H9 (cell line): ENCODE data around the gene LRFN2. TPM values are rescaled to one million over a fixed set of nuclear protein-coding genes. Genes with fewer than 3 reads are reported as not detected.

Source experiments
- DNase-seq: peaks from one replicate; pipeline ENCODE4 v3.0.0-alpha.2; 2017
- H2AFZ ChIP-seq: one replicate; pipeline ENCODE4 v1.6.1; 2013; ENCODE audit warnings: mild to moderate bottlenecking, low read length, control low read depth, moderate library complexity
- H2AK5ac ChIP-seq: 2 replicates; pipeline ENCODE4 v1.6.1; 2013; ENCODE audit warnings: low read length, control low read depth, mixed read lengths; ENCODE audit not compliant: insufficient read length
- H2BK120ac ChIP-seq: one replicate; pipeline ENCODE4 v1.6.1; 2013; ENCODE audit warnings: low read depth, mild to moderate bottlenecking, low read length, control low read depth, inconsistent platforms; ENCODE audit not compliant: poor library complexity, severe bottlenecking
- H2BK12ac ChIP-seq: 2 replicates; pipeline ENCODE4 v1.6.1; 2013; ENCODE audit warnings: low read length, control low read depth, mixed read lengths, low read depth; ENCODE audit not compliant: insufficient read length
- H2BK15ac ChIP-seq: 2 replicates; pipeline ENCODE4 v1.6.1; 2013; ENCODE audit warnings: low read depth, low read length, control low read depth
- H2BK20ac ChIP-seq: one replicate; pipeline ENCODE4 v1.6.1; 2013; ENCODE audit warnings: low read depth, mild to moderate bottlenecking, low read length, control low read depth, inconsistent platforms; ENCODE audit not compliant: poor library complexity, severe bottlenecking
- H2BK5ac ChIP-seq: 2 replicates; pipeline ENCODE4 v1.6.1; 2013; ENCODE audit warnings: low read length, control low read depth, mixed read lengths; ENCODE audit not compliant: insufficient read length
- H3K14ac ChIP-seq: 2 replicates; pipeline ENCODE4 v1.6.1; 2013; ENCODE audit warnings: low read length, control low read depth; ENCODE audit not compliant: insufficient read depth
- H3K18ac ChIP-seq: 2 replicates; pipeline ENCODE4 v1.6.1; 2013; ENCODE audit warnings: low read depth, mild to moderate bottlenecking, mixed read lengths, low read length, control low read depth; ENCODE audit not compliant: insufficient read length
- H3K23ac ChIP-seq: 2 replicates; pipeline ENCODE4 v1.6.1; 2013; ENCODE audit warnings: low read length, control low read depth, mixed read lengths, low read depth; ENCODE audit not compliant: insufficient read length
- H3K23me2 ChIP-seq: 2 replicates; pipeline ENCODE4 v1.6.1; 2013; ENCODE audit warnings: low read depth, mild to moderate bottlenecking, mixed read lengths, low read length, control low read depth; ENCODE audit not compliant: insufficient read length, poor library complexity, severe bottlenecking
- H3K27ac ChIP-seq: 2 replicates; pipeline ENCODE4 v1.5.1; 2013; ENCODE audit warnings: low read length, control low read depth, mixed read lengths, low read depth; ENCODE audit not compliant: insufficient read length
- H3K27me3 ChIP-seq: 2 replicates; pipeline ENCODE4 v1.6.1; 2013; ENCODE audit warnings: low read length, control low read depth, inconsistent platforms; ENCODE audit not compliant: insufficient read depth
- H3K4ac ChIP-seq: 2 replicates; pipeline ENCODE4 v1.6.1; 2013; ENCODE audit warnings: low read depth, mild to moderate bottlenecking, control low read depth, inconsistent platforms, low read length, moderate library complexity
- H3K4me1 ChIP-seq: 2 replicates; pipeline ENCODE4 v1.6.1; 2013; ENCODE audit warnings: low read length, control low read depth, inconsistent platforms; ENCODE audit not compliant: insufficient read depth
- H3K4me2 ChIP-seq: 2 replicates; pipeline ENCODE4 v1.6.1; 2013; ENCODE audit warnings: low read length, control low read depth, mixed read lengths; ENCODE audit not compliant: insufficient read length, insufficient read depth
- H3K56ac ChIP-seq: 2 replicates; pipeline ENCODE4 v1.6.1; 2013; ENCODE audit warnings: low read depth, mild to moderate bottlenecking, mixed read lengths, low read length, control low read depth; ENCODE audit not compliant: insufficient read length
- H3K79me1 ChIP-seq: 2 replicates; pipeline ENCODE4 v1.6.1; 2013; ENCODE audit warnings: low read depth, mild to moderate bottlenecking, moderate library complexity, low read length, control low read depth, inconsistent platforms; ENCODE audit not compliant: insufficient read depth, poor library complexity, severe bottlenecking
- H3K79me2 ChIP-seq: 2 replicates; pipeline ENCODE4 v1.6.1; 2013; ENCODE audit warnings: low read length, control low read depth, inconsistent platforms; ENCODE audit not compliant: insufficient read depth
- H3K9ac ChIP-seq: 2 replicates; pipeline ENCODE4 v1.6.1; 2013; ENCODE audit warnings: low read length, control low read depth, mixed read lengths; ENCODE audit not compliant: insufficient read length; ENCODE audit errors: extremely low read depth
- H3K9me3 ChIP-seq: one replicate; pipeline ENCODE4 v1.6.1; 2013; ENCODE audit warnings: low read depth, low read length, inconsistent platforms; ENCODE audit not compliant: control insufficient read depth
- H3T11ph ChIP-seq: one replicate; pipeline ENCODE4 v1.6.1; 2013; ENCODE audit warnings: mild to moderate bottlenecking, low read length, control low read depth, inconsistent platforms
- H4K20me1 ChIP-seq: one replicate; pipeline ENCODE4 v1.6.1; 2013; ENCODE audit not compliant: control insufficient read depth, insufficient read length, insufficient read depth
- H4K5ac ChIP-seq: 2 replicates; pipeline ENCODE4 v1.6.1; 2013; ENCODE audit warnings: low read depth, mild to moderate bottlenecking, mixed read lengths, low read length, control low read depth; ENCODE audit not compliant: insufficient read length
- H4K8ac ChIP-seq: replicated peaks from 2 replicates; pipeline ENCODE4 v1.6.1; 2013; ENCODE audit warnings: low read length, control low read depth, mixed read lengths, low read depth; ENCODE audit not compliant: insufficient read length
- H4K91ac ChIP-seq: 2 replicates; pipeline ENCODE4 v1.6.1; 2013; ENCODE audit warnings: low read depth, mild to moderate bottlenecking, moderate library complexity, mixed read lengths, low read length, control low read depth; ENCODE audit not compliant: insufficient read length
- H3K27ac Mint-ChIP-seq, 3 experiments: 2 replicates in 2 of 3; 3 replicates in 1 of 3; pipeline ENCODE4 v1.8.0; 2020 to 2021; ENCODE audit warnings: mixed read lengths in 3 of 3, mild to moderate bottlenecking in 1 of 3, moderate library complexity in 1 of 3
- H3K27me3 Mint-ChIP-seq: 2 replicates; pipeline ENCODE4 v1.8.0; 2021; ENCODE audit warnings: low read depth, mild to moderate bottlenecking, moderate library complexity, mixed read lengths
- H3K36me3 Mint-ChIP-seq, 3 experiments: 2 replicates in 2 of 3; 3 replicates in 1 of 3; pipeline ENCODE4 v1.8.0; 2020 to 2021; ENCODE audit warnings: low read depth in 3 of 3, mixed read lengths in 3 of 3; ENCODE audit not compliant: insufficient read depth in 1 of 3
- H3K4me1 Mint-ChIP-seq, 2 experiments: 2 replicates each; pipeline ENCODE4 v1.8.0; 2020; ENCODE audit warnings: mixed read lengths in 2 of 2
- H3K4me3 Mint-ChIP-seq, 2 experiments: 2 replicates in 1 of 2; 3 replicates in 1 of 2; pipeline ENCODE4 v1.8.0; 2020 to 2021; ENCODE audit warnings: mild to moderate bottlenecking in 2 of 2, mixed read lengths in 2 of 2, moderate library complexity in 1 of 2
- H3K9me3 Mint-ChIP-seq, 2 experiments: 2 replicates in 1 of 2; 3 replicates in 1 of 2; pipeline ENCODE4 v1.8.0; 2020; ENCODE audit warnings: mild to moderate bottlenecking in 2 of 2, mixed read lengths in 2 of 2, moderate library complexity in 1 of 2
- CTCF ChIP-seq: fragments of 200-600 bp; sonication (generic); conservative IDR thresholded peaks from 3 replicates; pipeline ENCODE4 v1.8.0; 2021; ENCODE audit warnings: antibody characterized with exemption, mild to moderate bottlenecking
- WGBS: extraction: QIAGEN DNeasy Blood & Tissue Kit; methylation state at CpG from one replicate; pipeline ENCODE4 v1.1.7; 2013; ENCODE audit warnings: missing lambda C conversion rate, low lambda C conversion rate, mixed read lengths; ENCODE audit not compliant: insufficient read length; ENCODE audit errors: extremely low coverage; 5-methylcytosine and 5-hydroxymethylcytosine counted together
- total RNA-seq: library from RNA; stranded (reverse); gene quantifications from 2 replicates; pipeline ENCODE4 v1.2.1, GENCODE V29; 2021

LRFN2 gene
- total RNA-seq, 1 experiment from 2014 or later = 0.11 TPM

- H4K8ac ChIP-seq = no peak overlapping the region
- no peak overlapping the region for H2AK5ac ChIP-seq
- no peak overlapping the region for H3K18ac ChIP-seq
- no peak overlapping the region for H3K4me3 Mint-ChIP-seq
- H2BK5ac ChIP-seq = no peak overlapping the region
- H3K9me3 ChIP-seq = no peaks in the 10 kb centered on the region
- no peak overlapping the region for H3K14ac ChIP-seq
- no peak for TF ChIP-seq CTCF
- H3K27me3 ChIP-seq = no peaks in the 10 kb centered on the region
- no peak overlapping the region for H3K23ac ChIP-seq
- no peak overlapping the region for H2BK12ac ChIP-seq
- no peak overlapping the region for H4K5ac ChIP-seq
- no peak overlapping the region for H3K4me2 ChIP-seq
- no peak overlapping the region for H3K27ac Mint-ChIP-seq
- WGBS = no CpG with 5 or more reads among the region's 1 CpG
- H2AFZ ChIP-seq = no peak overlapping the region
- H3K9ac ChIP-seq = no peak overlapping the region
- H3K9me3 Mint-ChIP-seq = 0 out of 5 replicates have a peak, but pooled peaks cover 0 to 4% of the 10 kb centered on the region in 2 experiments
- H3K23me2 ChIP-seq = no peaks in the 10 kb centered on the region
- H3K56ac ChIP-seq = no peak overlapping the region
- no peaks in the 10 kb centered on the region for H3K36me3 Mint-ChIP-seq
- H3K79me2 ChIP-seq = no peaks in the 10 kb centered on the region
- no peak overlapping the region for H2BK15ac ChIP-seq
- H3K4me1 Mint-ChIP-seq = no peaks in the 10 kb centered on the region
- H3K27ac ChIP-seq = no peak overlapping the region
- H4K91ac ChIP-seq = no peak overlapping the region
- H3K79me1 ChIP-seq = no peaks in the 10 kb centered on the region
- H3T11ph ChIP-seq = no peak overlapping the region
- no peaks in the 10 kb centered on the region; the same call in 1 of the 2 replicates for H3K27me3 Mint-ChIP-seq
- no peak overlapping the region for H2BK120ac ChIP-seq
- H2BK20ac ChIP-seq = no peak overlapping the region
- no peak overlapping the region for H3K4ac ChIP-seq
- H3K4me1 ChIP-seq = no peaks in the 10 kb centered on the region
- DNase-seq = no peak
- no peaks in the 10 kb centered on the region for H4K20me1 ChIP-seq
Measured at GRCh38 chr6:40457261-40457660, 129.9 kb downstream of the LRFN2 start.
